ENCODE results near the gene R3HDM2. TPM values are rescaled to one million over a fixed set of nuclear protein-coding genes. Genes with fewer than 3 reads are reported as not detected.

The R3HDM2 gene
- total and polyA plus RNA-seq, 12 donors, result 21.9 to 91.9 (median 43.2) TPM

DNA sequence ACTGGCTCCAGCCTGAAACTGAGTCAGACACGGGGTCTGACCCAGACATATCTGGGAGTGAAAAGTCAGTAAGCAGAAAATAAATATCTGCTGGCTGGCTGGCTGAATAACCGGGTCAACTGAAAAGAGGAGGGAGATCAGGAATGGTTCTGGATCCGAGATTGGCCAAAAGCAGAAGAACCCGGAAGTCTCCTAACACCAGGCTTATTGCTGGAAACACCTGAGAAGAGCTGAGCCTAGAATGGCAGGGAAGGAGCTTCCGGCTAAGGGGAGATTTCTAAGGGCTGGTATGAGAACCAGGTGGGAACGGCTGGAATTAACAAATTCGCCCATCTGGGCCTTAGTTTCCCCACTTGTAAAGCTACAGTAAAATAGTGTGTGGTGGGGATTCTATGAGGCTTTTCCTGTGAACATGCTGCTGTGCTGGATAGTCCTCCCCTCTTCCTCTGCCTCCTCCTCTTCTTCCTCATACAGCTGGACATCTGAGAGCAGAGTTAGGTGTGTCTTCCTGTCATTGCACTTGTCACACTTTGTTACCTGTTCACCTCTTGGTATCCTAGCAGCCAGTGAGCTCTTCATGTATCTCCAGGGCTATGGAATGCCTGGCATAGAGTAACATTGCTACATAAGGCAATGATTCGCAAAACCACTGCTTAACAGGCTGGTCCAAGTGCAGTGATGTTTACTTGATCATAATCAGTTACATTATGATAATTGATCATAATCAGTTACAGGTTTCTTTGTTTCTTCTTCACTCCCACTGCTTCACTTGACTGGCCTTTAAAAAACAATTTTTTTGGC is 203.3 kb downstream of the R3HDM2 start:
- TF ChIP-seq, protein P1, sequence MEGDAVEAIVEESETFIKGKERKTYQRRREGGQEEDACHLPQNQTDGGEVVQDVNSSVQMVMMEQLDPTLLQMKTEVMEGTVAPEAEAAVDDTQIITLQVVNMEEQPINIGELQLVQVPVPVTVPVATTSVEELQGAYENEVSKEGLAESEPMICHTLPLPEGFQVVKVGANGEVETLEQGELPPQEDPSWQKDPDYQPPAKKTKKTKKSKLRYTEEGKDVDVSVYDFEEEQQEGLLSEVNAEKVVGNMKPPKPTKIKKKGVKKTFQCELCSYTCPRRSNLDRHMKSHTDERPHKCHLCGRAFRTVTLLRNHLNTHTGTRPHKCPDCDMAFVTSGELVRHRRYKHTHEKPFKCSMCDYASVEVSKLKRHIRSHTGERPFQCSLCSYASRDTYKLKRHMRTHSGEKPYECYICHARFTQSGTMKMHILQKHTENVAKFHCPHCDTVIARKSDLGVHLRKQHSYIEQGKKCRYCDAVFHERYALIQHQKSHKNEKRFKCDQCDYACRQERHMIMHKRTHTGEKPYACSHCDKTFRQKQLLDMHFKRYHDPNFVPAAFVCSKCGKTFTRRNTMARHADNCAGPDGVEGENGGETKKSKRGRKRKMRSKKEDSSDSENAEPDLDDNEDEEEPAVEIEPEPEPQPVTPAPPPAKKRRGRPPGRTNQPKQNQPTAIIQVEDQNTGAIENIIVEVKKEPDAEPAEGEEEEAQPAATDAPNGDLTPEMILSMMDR (IDR thresholded peaks at IDR 0.05), result no peak
- no peak for TF ChIP-seq POLR2A (IDR thresholded peaks at IDR 0.05)
- peaks cover 9 to 12% of the 10 kb centered on the region in 2 donors for H3K4me1 ChIP-seq (replicated peaks in 1 of 2)
- 51 to 62% (median 59%) methylated on average over 7 to 8 of the region's 8 CpGs for WGBS, 4 donors
- no peak overlapping the region for H3K4me3 ChIP-seq
- intact Hi-C loops (cut with DNase I), result no loop called here
- peaks cover 0 to 12% of the 10 kb centered on the region in 2 donors for H3K36me3 ChIP-seq (replicated peaks in 1 of 2)
- peaks cover 44% of the 10 kb centered on the region for H3K27me3 ChIP-seq
- no peak overlapping the region for H3K27ac ChIP-seq
- no peak for DNase-seq
- no peaks in the 10 kb centered on the region for H3K9me3 ChIP-seq (replicated peaks in 1 of 3)

- TF ChIP-seq, protein P1 (IDR thresholded peaks at IDR 0.05), result no peak
- no peak for TF ChIP-seq POLR2A (IDR thresholded peaks at IDR 0.05)
- peaks cover 52% of the 10 kb centered on the region for H3K27me3 ChIP-seq
- H3K4me3 ChIP-seq, result no peak overlapping the region
- H3K4me1 ChIP-seq (replicated peaks in 1 of 2), result peaks cover 9 to 12% of the 10 kb centered on the region in 2 donors
- H3K36me3 ChIP-seq (replicated peaks in 1 of 2), result peaks cover 0 to 5% of the 10 kb centered on the region in 2 donors
- 14 to 16% (median 15%) methylated on average over 19 to 35 of the region's 35 CpGs for WGBS, 4 donors
- intact Hi-C loops (cut with DNase I), result no loop called here
- H3K27ac ChIP-seq, result no peak overlapping the region
- no peak for DNase-seq
- H3K9me3 ChIP-seq (replicated peaks in 1 of 3), result no peaks in the 10 kb centered on the region
These were observed 204.1 kb downstream of the R3HDM2 start for GRCh38 chr12:57226588-57227314.

DNA sequence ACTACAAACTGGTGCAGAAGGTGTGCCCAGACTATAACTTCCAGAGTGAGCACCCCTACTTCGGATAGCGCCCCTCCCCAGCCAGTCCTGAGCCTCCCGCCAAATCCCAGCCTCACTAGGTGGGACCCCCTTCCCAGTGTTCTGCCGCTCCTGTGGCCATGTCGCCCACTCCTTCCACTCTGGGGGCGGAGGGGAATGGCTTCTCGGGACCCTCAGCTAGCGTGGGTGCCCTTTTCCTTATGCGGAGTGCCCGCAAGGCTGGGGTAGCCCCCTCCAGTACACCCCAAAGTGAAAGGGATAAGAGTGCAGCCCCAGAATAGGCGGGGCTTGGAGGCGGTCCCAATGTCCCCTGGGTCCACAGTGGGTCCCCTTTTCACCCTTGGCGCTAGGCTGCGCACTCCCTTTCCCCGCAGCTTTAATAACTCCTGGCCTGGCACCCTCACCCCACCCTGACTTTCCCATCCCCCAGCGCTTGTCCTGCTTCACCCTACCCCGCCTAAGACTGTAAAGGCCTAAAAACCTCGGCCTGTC is 205.1 kb downstream of the R3HDM2 start:
- Histone ChIP-seq H3K4me1 (replicated peaks in 1 of 2) (peaks cover 9 to 11% of the 10 kb centered on the region in 2 donors), H3K36me3 (replicated peaks in 1 of 2) (no peaks in the 10 kb centered on the region), H3K4me3 (no peak overlapping the region), H3K9me3 (replicated peaks in 1 of 3) (no peaks in the 10 kb centered on the region), H3K27ac (no peak overlapping the region), H3K27me3 (peaks cover 62% of the 10 kb centered on the region)
- DNase-seq, result no peak
- 31 to 52% (median 36%) methylated on average over 16 to 18 of the region's 18 CpGs for WGBS, 4 donors
- intact Hi-C loops (cut with DNase I), result no loop called here
- TF ChIP-seq, protein P1 (IDR thresholded peaks at IDR 0.05), result no peak
- TF ChIP-seq POLR2A (IDR thresholded peaks at IDR 0.05), result no peak

DNA sequence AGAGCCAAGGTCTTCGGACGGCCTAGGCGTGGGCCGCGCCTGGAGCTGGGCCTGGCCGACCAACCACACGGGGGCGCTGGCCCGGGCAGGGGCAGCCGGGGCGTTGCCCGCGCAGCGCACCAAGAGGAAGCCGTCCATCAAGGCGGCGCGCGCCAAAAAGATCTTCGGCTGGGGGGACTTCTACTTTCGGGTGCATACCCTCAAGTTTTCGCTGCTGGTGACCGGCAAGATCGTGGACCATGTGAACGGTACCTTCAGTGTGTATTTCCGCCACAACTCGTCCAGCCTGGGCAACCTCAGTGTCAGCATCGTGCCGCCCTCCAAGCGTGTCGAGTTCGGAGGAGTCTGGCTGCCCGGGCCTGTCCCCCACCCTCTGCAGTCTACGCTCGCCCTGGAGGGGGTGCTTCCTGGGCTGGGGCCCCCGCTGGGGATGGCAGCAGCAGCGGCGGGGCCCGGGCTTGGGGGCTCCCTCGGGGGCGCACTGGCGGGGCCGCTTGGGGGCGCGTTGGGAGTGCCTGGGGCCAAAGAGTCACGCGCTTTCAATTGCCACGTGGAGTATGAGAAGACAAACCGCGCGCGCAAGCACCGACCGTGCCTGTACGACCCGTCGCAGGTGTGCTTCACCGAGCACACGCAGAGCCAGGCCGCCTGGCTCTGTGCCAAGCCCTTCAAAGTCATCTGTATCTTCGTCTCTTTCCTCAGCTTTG is 205.7 kb downstream of the R3HDM2 start:
- no peak for TF ChIP-seq POLR2A (IDR thresholded peaks at IDR 0.05)
- TF ChIP-seq, protein P1 (IDR thresholded peaks at IDR 0.05), result peak in 5 of 6 experiments; percentile 32 to 67 (median 54)
- intact Hi-C loops (cut with DNase I), result no loop called here
- Histone ChIP-seq H3K4me1 (replicated peaks in 1 of 2) (peaks cover 3 to 5% of the 10 kb centered on the region in 2 donors), H3K9me3 (replicated peaks in 1 of 3) (no peaks in the 10 kb centered on the region), H3K36me3 (replicated peaks in 1 of 2) (no peaks in the 10 kb centered on the region), H3K27me3 (peaks cover 68% of the 10 kb centered on the region), H3K4me3 (no peak overlapping the region), H3K27ac (no peak overlapping the region)
- DNase-seq, result peak in 1 of 7 donors; percentile 63
- WGBS, 4 donors, result 7 to 12% (median 7%) methylated on average over 6 to 61 of the region's 61 CpGs

All from adrenal gland (tissue), 12 donors.